NT2/D1 (cell line): ENCODE results near the gene SMIM9.

ENCODE experiments used
- DNase-seq: peaks from one replicate; pipeline ENCODE4 v3.0.0-alpha.2; 2011; ENCODE audit warnings: low read depth, low spot score
- H3K27me3 ChIP-seq: 2 replicates; pipeline ENCODE4 v1.6.0; 2011; ENCODE audit warnings: mild to moderate bottlenecking; ENCODE audit not compliant: insufficient read length, insufficient read depth
- H3K36me3 ChIP-seq: 2 replicates; pipeline ENCODE4 v1.6.1; 2011; ENCODE audit warnings: mild to moderate bottlenecking, low read length, mixed read lengths; ENCODE audit not compliant: insufficient read depth, insufficient read length
- H3K4me1 ChIP-seq: 2 replicates; pipeline ENCODE4 v1.5.1; 2011; ENCODE audit not compliant: insufficient read depth, insufficient read length
- H3K4me3 ChIP-seq: 2 replicates; pipeline ENCODE4 v1.5.1; 2011; ENCODE audit warnings: low read depth; ENCODE audit not compliant: insufficient read length
- H3K9ac ChIP-seq: 2 replicates; pipeline ENCODE4 v1.6.0; 2011; ENCODE audit warnings: low read depth; ENCODE audit not compliant: insufficient read length
- H3K9me3 ChIP-seq: 2 replicates; pipeline ENCODE4 v1.5.1; 2011; ENCODE audit warnings: mild to moderate bottlenecking, low read length; ENCODE audit not compliant: insufficient read depth
- SUZ12 ChIP-seq: IDR thresholded peaks from 2 replicates; pipeline ENCODE4 v1.6.1; 2011; ENCODE audit not compliant: insufficient read length, insufficient read depth; ENCODE audit errors: extremely low read depth
- YY1 ChIP-seq: IDR thresholded peaks from 2 replicates; pipeline ENCODE4 v1.6.1; 2011; ENCODE audit not compliant: insufficient read length, insufficient read depth
- ZNF274 ChIP-seq: IDR thresholded peaks from 2 replicates; pipeline ENCODE4 v1.6.1; 2011; ENCODE audit warnings: mild to moderate bottlenecking, low read depth, low read length

SMIM9 gene

DNA sequence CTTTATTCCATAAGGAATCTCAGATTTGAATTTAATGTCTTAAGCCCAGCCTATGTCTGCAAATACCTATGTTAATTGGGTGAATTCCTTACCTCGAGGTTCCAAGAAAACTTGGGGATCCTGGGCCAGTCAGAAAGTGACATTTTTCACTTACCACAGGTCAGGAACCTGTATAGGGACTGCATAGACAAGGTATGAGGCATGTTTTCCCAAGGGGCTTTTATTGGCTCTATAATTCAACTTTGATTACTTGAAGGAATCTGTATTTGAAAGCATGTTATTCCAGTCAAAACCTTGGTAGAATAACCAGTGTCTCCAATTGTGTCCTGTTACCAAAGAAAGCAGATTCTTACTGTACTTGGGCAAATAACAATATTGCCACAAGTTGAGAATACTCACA is 20.7 kb downstream of the SMIM9 start:
- Histone ChIP-seq H3K36me3 (no peaks in the 10 kb centered on the region), H3K4me3 (no peak overlapping the region), H3K9me3 (no peaks in the 10 kb centered on the region), H3K4me1 (no peaks in the 10 kb centered on the region), H3K27me3 (no peaks in the 10 kb centered on the region), H3K9ac (no peak overlapping the region)
- no peak for TF ChIP-seq SUZ12
- no peak for TF ChIP-seq YY1
- TF ChIP-seq ZNF274, result no peak
- DNase-seq, result no peak

DNA sequence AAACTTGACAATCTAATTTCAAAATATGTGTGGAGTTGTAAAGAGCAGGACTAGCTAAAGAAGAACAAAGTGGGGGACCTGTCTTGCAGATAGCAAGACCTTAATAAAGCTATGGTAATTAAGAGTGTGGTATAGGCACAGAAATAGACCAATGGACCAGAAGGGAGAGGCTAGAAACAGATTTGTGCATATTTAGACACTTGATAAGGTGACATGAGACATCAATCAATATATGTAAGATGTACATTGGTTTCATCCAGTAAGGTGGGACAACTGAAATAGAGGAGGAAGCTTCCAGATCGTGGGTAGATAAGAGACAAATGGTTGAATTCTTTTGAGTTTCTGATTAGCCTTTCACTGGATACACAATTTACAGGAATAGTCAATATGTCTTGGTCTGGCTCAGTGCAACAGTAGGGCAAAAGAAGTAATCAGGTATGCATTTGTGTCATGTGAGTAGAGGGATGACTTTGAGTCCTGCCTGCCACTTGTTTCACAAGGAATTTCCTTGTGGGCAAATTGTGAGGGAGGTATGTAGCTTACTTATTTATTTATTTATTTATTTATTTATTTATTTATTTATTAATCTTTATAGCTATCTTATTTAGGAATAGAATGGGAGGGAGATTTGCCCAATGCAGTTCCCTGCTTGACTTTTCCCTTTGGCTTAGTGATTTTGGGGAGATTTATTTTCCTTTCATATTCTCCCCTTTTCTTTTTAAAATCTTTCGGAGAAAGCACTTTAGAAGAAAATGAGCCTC is 21.9 kb downstream of the SMIM9 start:
- H3K36me3 ChIP-seq, result no peaks in the 10 kb centered on the region
- H3K9ac ChIP-seq, result no peak overlapping the region
- H3K9me3 ChIP-seq, result no peaks in the 10 kb centered on the region
- H3K4me3 ChIP-seq, result no peak overlapping the region
- TF ChIP-seq SUZ12 (no peak), ZNF274 (no peak), YY1 (no peak)
- no peaks in the 10 kb centered on the region for H3K4me1 ChIP-seq
- no peaks in the 10 kb centered on the region for H3K27me3 ChIP-seq
- no peak for DNase-seq

- H3K27me3 ChIP-seq, result no peaks in the 10 kb centered on the region
- no peaks in the 10 kb centered on the region; the same call in 1 of the 2 replicates for H3K9me3 ChIP-seq
- no peak overlapping the region for H3K4me3 ChIP-seq
- no peak for DNase-seq
- TF ChIP-seq ZNF274 (no peak), SUZ12 (no peak), YY1 (no peak)
- H3K9ac ChIP-seq, result no peak overlapping the region
- no peaks in the 10 kb centered on the region for H3K36me3 ChIP-seq
- no peaks in the 10 kb centered on the region for H3K4me1 ChIP-seq
Observed at GRCh38 chrX:154809939-154810665, 24.4 kb downstream of the SMIM9 start.

GRCh38 chrX:154806837-154807501 is 27.5 kb downstream of the SMIM9 start:
- no peaks in the 10 kb centered on the region; the same call in 1 of the 2 replicates for H3K9me3 ChIP-seq
- no peaks in the 10 kb centered on the region for H3K27me3 ChIP-seq
- DNase-seq, result no peak
- no peaks in the 10 kb centered on the region for H3K4me1 ChIP-seq
- H3K9ac ChIP-seq, result no peak overlapping the region
- H3K36me3 ChIP-seq, result no peaks in the 10 kb centered on the region
- no peak for TF ChIP-seq YY1
- no peak for TF ChIP-seq ZNF274
- TF ChIP-seq SUZ12, result no peak
- no peak overlapping the region for H3K4me3 ChIP-seq

DNA sequence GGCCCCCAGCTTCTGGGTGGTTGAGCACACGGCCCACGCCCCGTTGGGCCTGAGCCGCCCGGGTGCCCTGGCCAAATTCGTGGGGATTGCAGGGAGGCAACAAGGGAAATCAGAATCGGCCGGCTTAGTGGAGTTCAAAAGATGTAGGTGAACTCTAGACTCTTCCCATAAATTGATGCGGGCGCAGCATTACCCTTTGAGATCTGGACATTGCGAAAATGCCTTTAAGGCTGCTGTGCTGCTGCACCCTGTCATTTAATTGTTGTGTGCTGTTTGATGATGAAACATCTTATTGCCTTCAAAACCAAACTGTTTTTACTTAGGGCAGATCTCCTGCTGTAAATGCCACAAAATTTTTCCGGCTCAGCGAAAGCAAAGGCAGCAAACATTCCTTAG is 28.8 kb downstream of the SMIM9 start:
- DNase-seq, result no peak
- H3K27me3 ChIP-seq, result no peaks in the 10 kb centered on the region
- H3K9ac ChIP-seq, result no peak overlapping the region
- H3K9me3 ChIP-seq, result no peaks in the 10 kb centered on the region; the same call in 1 of the 2 replicates
- no peaks in the 10 kb centered on the region for H3K36me3 ChIP-seq
- H3K4me1 ChIP-seq, result no peaks in the 10 kb centered on the region
- TF ChIP-seq ZNF274 (no peak), YY1 (no peak), SUZ12 (no peak)
- H3K4me3 ChIP-seq, result peak overlapping the region; percentile 51

GRCh38 chrX:154804957-154805695 is 29.3 kb downstream of the SMIM9 start, which contains the start of gene MPP1:
Gene MPP1, minus strand, starts transcription at chrX:154805485. Its CDS starts 112 bp downstream, at chrX:154805373.
- H3K36me3 ChIP-seq, result no peaks in the 10 kb centered on the region
- peak within 1 kb of the TSS; percentile 61 for H3K9ac ChIP-seq
- H3K27me3 ChIP-seq, result no peaks in the 10 kb centered on the region
- peak; percentile 33 for DNase-seq
- no peaks in the 10 kb centered on the region; the same call in 1 of the 2 replicates for H3K9me3 ChIP-seq
- no peaks in the 10 kb centered on the region for H3K4me1 ChIP-seq
- TF ChIP-seq YY1 (no peak), SUZ12 (no peak), ZNF274 (no peak)
- peak within 1 kb of the TSS; percentile 51 for H3K4me3 ChIP-seq

DNA sequence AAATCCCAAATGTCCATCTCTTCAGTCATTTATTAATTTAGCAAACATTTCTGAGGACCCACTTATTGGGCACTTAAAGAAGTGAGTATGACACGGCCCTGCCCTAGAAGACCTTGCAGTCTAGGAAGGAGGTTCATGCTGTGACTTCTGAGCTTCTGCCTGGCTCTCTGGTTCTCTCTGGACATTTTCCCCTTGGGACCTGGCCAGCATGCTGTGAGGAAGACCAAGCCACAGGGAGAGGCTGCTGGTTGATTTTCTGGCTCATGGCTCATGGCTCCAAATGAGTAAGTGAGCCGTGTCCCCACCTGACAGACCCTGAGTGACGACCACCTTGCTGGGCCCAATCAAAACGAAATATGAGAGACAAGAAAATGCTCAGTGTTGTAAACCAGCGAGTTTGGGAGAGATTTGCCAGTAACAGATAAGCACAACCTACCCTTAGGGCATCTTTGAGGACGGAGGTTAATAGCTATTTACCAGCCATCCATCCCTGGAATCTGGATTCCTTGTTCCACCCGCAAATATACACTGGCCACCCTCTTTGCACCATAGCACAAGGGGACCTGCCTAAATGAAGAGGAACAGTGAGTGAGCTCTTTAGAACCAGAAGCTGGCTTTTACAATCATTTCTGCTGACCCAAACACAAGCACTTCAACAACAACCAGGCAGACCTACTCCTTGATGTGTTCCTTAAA is 30.1 kb downstream of the SMIM9 start:
- Histone ChIP-seq H3K27me3 (no peaks in the 10 kb centered on the region), H3K9ac (peak overlapping the region; percentile 61), H3K9me3 (no peaks in the 10 kb centered on the region; the same call in 1 of the 2 replicates), H3K36me3 (no peaks in the 10 kb centered on the region), H3K4me3 (peak overlapping the region; percentile 51), H3K4me1 (no peaks in the 10 kb centered on the region)
- TF ChIP-seq ZNF274 (no peak), YY1 (no peak), SUZ12 (no peak)
- DNase-seq, result no peak
